K562 (cell line): ENCODE measurements around the gene PDE11A. TPM values are rescaled to one million over a fixed set of nuclear protein-coding genes. Genes with fewer than 3 reads are reported as not detected.

ENCODE experiments used
- ATAC-seq: fragments of 200-7000 bp; cut with Tn5 transposase; 3 replicates; pipeline ENCODE4 v1.9.1; 2020; ENCODE audit warnings: moderate library complexity
- BruUV-seq: library from RNA; stranded (reverse); fragments of 400-500 nt; replicated peaks from 2 replicates; lab custom pipeline; 2021; lab: Mats Ljungman, UMichigan
- CTCF ChIA-PET: fragments of 300-600 bp; formaldehyde crosslinking; extraction: SDS; loops from one replicate; lab custom pipeline; 2021; ENCODE audit warnings: low intra/inter-chr PET ratio; lab: Yijun Ruan, JAX
- POLR2A ChIA-PET: fragments of 300-600, 350-650 bp; sonication (Branson Sonifier 250); formaldehyde crosslinking; extraction: SDS; loops from one replicate; lab custom pipeline; 2021; ENCODE audit warnings: antibody characterized with exemption, inconsistent platforms; lab: Yijun Ruan, JAX
- DNase-seq, 4 experiments: peaks; one replicate each; pipeline versions ENCODE4 v3.0.0 to v3.0.0-alpha.2; 2011 to 2018; ENCODE audit warnings: low spot score in 3 of 4, mixed read lengths in 3 of 4; ENCODE audit errors: extremely low read depth in 1 of 4
- FAIRE-seq: peaks from 2 replicates; lab custom pipeline; 2011; peaks lifted over from hg19 to GRCh38; lab: Jason Lieb, UNC
- H2AFZ ChIP-seq: 2 replicates; pipeline ENCODE4 v1.6.0; 2011; ENCODE audit warnings: low read depth, low read length, control low read depth, inconsistent platforms
- H3K27ac ChIP-seq: fragments of 200-600 bp; 3 replicates; pipeline ENCODE4 v1.8.0; 2011; ENCODE audit warnings: low read depth, mild to moderate bottlenecking, control low read depth, inconsistent platforms, low read length, moderate library complexity, mixed read lengths; ENCODE audit errors: extremely low read depth
- H3K27me3 ChIP-seq, 2 experiments: fragments of 300-600 bp in 1 of 2; 2 replicates in 1 of 2; 3 replicates in 1 of 2; pipeline versions ENCODE4 v1.6.0 to v1.8.0; 2011; ENCODE audit warnings: inconsistent platforms in 2 of 2, low read length in 2 of 2, mild to moderate bottlenecking in 1 of 2, mixed read lengths in 1 of 2, moderate library complexity in 1 of 2; ENCODE audit not compliant: control insufficient read depth in 2 of 2, insufficient read depth in 2 of 2
- H3K36me3 ChIP-seq: fragments of 300-600 bp; 3 replicates; pipeline ENCODE4 v1.8.0; 2011; ENCODE audit warnings: mild to moderate bottlenecking, low read length, inconsistent platforms; ENCODE audit not compliant: control insufficient read depth, insufficient read depth
- H3K4me1 ChIP-seq, 2 experiments: fragments of 200-600 bp in 1 of 2; replicated peaks in 1 of 2; 2 replicates in 1 of 2; 3 replicates in 1 of 2; pipeline versions ENCODE4 v1.5.1 to v1.8.0; 2011; ENCODE audit warnings: inconsistent platforms in 2 of 2, low read length in 2 of 2, mild to moderate bottlenecking in 1 of 2, mixed read lengths in 1 of 2, moderate library complexity in 1 of 2; ENCODE audit not compliant: control insufficient read depth in 2 of 2, insufficient read depth in 2 of 2
- H3K4me2 ChIP-seq: 2 replicates; pipeline ENCODE4 v1.6.1; 2011; ENCODE audit warnings: low read length, control low read depth, inconsistent platforms, mixed read lengths; ENCODE audit not compliant: insufficient read depth
- H3K4me3 ChIP-seq: fragments of 200-600 bp; sonication (generic), shearing (Covaris generic); 2 replicates; pipeline ENCODE4 v1.5.1; 2016; ENCODE audit warnings: control low read depth, inconsistent platforms
- H3K79me2 ChIP-seq: fragments of 200-600 bp; 3 replicates; pipeline ENCODE4 v1.8.0; 2011; ENCODE audit warnings: low read length, inconsistent platforms; ENCODE audit not compliant: control insufficient read depth, insufficient read depth
- H3K9ac ChIP-seq, 2 experiments: 2 replicates each; pipeline versions ENCODE4 v1.6.0 to v1.6.1; 2011; ENCODE audit warnings: low read depth in 2 of 2, low read length in 2 of 2, control low read depth in 1 of 2, inconsistent platforms in 1 of 2, mild to moderate bottlenecking in 1 of 2, mixed read lengths in 1 of 2; ENCODE audit not compliant: insufficient read depth in 1 of 2
- H3K9me1 ChIP-seq: one replicate; pipeline ENCODE4 v1.6.0; 2011; ENCODE audit warnings: inconsistent platforms, mild to moderate bottlenecking, low read length, moderate library complexity; ENCODE audit not compliant: control insufficient read depth, insufficient read depth
- H3K9me3 ChIP-seq: replicated peaks from 2 replicates; pipeline ENCODE4 v1.5.1; 2011; ENCODE audit warnings: low read depth, low read length, inconsistent platforms; ENCODE audit not compliant: control insufficient read depth, insufficient read depth
- H4K20me1 ChIP-seq: replicated peaks from 2 replicates; pipeline ENCODE4 v1.6.1; 2011; ENCODE audit warnings: low read length, inconsistent platforms, mixed read lengths; ENCODE audit not compliant: control insufficient read depth, insufficient read depth
- DIDO1 ChIP-seq: fragments of 450-650 bp; IDR thresholded peaks from 2 replicates; pipeline ENCODE4 v1.6.1; 2016; ENCODE audit warnings: low read depth, missing biosample characterization, missing genetic modification characterization
- FOS ChIP-seq: IDR thresholded peaks from 3 replicates; pipeline ENCODE4 v1.6.1; 2011; ENCODE audit not compliant: insufficient read length; ENCODE audit errors: extremely low read depth
- HMG20B ChIP-seq: fragments of 250-450 bp; sonication (Bioruptor Pico); IDR thresholded peaks from 2 replicates; pipeline ENCODE4 v1.5.0; 2021; ENCODE audit warnings: mild to moderate bottlenecking
- MTA1 ChIP-seq: fragments of 450-650 bp; IDR thresholded peaks from 2 replicates; pipeline ENCODE4 v1.6.1; 2017; ENCODE audit warnings: borderline replicate concordance
- RFX1 ChIP-seq: fragments of 450-650 bp; IDR thresholded peaks from 2 replicates; pipeline ENCODE4 v1.6.1; 2016; ENCODE audit warnings: mild to moderate bottlenecking, moderate library complexity
- SAFB ChIP-seq: fragments of 200-400 bp; formaldehyde crosslinking; IDR thresholded peaks from 2 replicates; pipeline ENCODE4 v1.6.1; 2017; ENCODE audit warnings: low read depth, low read length, borderline replicate concordance
- SMARCA5 ChIP-seq: fragments of 450-650 bp; IDR thresholded peaks from 2 replicates; pipeline ENCODE4 v1.6.1; 2016
- TAF15 ChIP-seq: fragments of 200-400 bp; formaldehyde crosslinking; IDR thresholded peaks from 2 replicates; pipeline ENCODE4 v1.6.1; 2017; ENCODE audit warnings: mild to moderate bottlenecking, low read depth, low read length, moderate library complexity
- ZNF134 ChIP-seq: fragments of 250-450 bp; sonication (Bioruptor Pico); conservative IDR thresholded peaks from 2 replicates; pipeline ENCODE4 v1.4.0; 2020
- ZNF354B ChIP-seq: fragments of 250-450 bp; sonication (Bioruptor Pico); IDR thresholded peaks from 2 replicates; pipeline ENCODE4 v1.4.0; 2020
- ZNF583 ChIP-seq: fragments of 250-450 bp; sonication (Bioruptor Pico); IDR thresholded peaks from 2 replicates; pipeline ENCODE4 v1.4.0; 2020
- ZNF76 ChIP-seq: fragments of 250-450 bp; sonication (Bioruptor Pico); IDR thresholded peaks from 2 replicates; pipeline ENCODE4 v1.4.0; 2020; ENCODE audit warnings: mild to moderate bottlenecking, moderate library complexity, borderline replicate concordance
- WGBS: fragments of 100-300 bp; shearing (Covaris generic); methylation state at CpG from one replicate; pipeline ENCODE4 v1.1.6; 2016; ENCODE audit warnings: low coverage, mixed read lengths; ENCODE audit not compliant: insufficient coverage; ENCODE audit errors: missing lambda C conversion rate; 5-methylcytosine and 5-hydroxymethylcytosine counted together
- in situ Hi-C: fragments of 300-500 bp; cut with MboI; formaldehyde crosslinking; loops from 4 replicates; pipeline ENCODE4 v1.15.0; 2018; ENCODE audit warnings: inconsistent platforms, mixed read lengths
- intact Hi-C: fragments of 100-400 bp; cut with micrococcal nuclease; formaldehyde crosslinking; loops from 2 replicates; pipeline ENCODE4 v1.14.2; 2022
- polyA plus RNA-seq, 8 experiments: library from polyadenylated mRNA; depleted of rRNA in 4 of 8; stranded (reverse) in 5 of 8; unstranded in 3 of 8; fragments of >200 nt; fragmentation: Nextera tagmentation in 2 of 8; fragmentation: Illumina TruSeq in 1 of 8; extraction: Ambion mirVana in 2 of 8; extraction: Trizol in 1 of 8; gene quantifications; 2 replicates each; pipeline versions ENCODE4 v1.2.1 to v1.2.3, GENCODE V29; 2011 to 2014; ENCODE audit warnings: inconsistent platforms in 1 of 8, missing spikeins in 1 of 8
- total RNA-seq, 7 experiments: library from RNA; depleted of rRNA in 6 of 7; stranded (reverse); fragments of >200 nt in 6 of 7; fragmentation: Illumina TruSeq in 2 of 7; extraction: Trizol in 2 of 7; gene quantifications; 2 replicates each; pipeline versions ENCODE4 v1.2.1 to v1.2.3, GENCODE V29; 2011 to 2021; ENCODE audit warnings: low replicate concordance in 1 of 7
- TF ChIP-seq, protein P1 (sequence below): fragments of 250-450 bp; sonication (Bioruptor Pico); IDR thresholded peaks from 2 replicates; pipeline ENCODE4 v1.5.0; 2022; ENCODE audit warnings: mild to moderate bottlenecking
- TF ChIP-seq, protein P2 (sequence below), 2 experiments: IDR thresholded peaks; 2 replicates each; pipeline ENCODE4 v1.6.1; 2011; ENCODE audit warnings: borderline replicate concordance in 1 of 2, control low read depth in 1 of 2, low read depth in 1 of 2, low read length in 1 of 2, mild to moderate bottlenecking in 1 of 2, mixed read lengths in 1 of 2, moderate library complexity in 1 of 2; ENCODE audit not compliant: insufficient read depth in 1 of 2, insufficient read length in 1 of 2, poor library complexity in 1 of 2, severe bottlenecking in 1 of 2; ENCODE audit errors: extremely low read depth in 1 of 2
- TF ChIP-seq, protein P3 (sequence below): fragments of 250-450 bp; sonication (Bioruptor Pico); IDR thresholded peaks from 2 replicates; pipeline ENCODE4 v1.8.0; 2022; ENCODE audit warnings: inconsistent platforms
- TF ChIP-seq, protein P4 (sequence below): fragments of 450-650 bp; IDR thresholded peaks from 2 replicates; pipeline ENCODE4 v1.6.1; 2016; ENCODE audit warnings: missing biosample characterization, missing genetic modification characterization

PDE11A gene
- total and polyA plus RNA-seq, 9 of the 15 experiments (the other 6 are each of a cell fraction or from before 2014, with no cell fraction given), result 3.2 to 22.1 (median 5.7) TPM

DNA sequence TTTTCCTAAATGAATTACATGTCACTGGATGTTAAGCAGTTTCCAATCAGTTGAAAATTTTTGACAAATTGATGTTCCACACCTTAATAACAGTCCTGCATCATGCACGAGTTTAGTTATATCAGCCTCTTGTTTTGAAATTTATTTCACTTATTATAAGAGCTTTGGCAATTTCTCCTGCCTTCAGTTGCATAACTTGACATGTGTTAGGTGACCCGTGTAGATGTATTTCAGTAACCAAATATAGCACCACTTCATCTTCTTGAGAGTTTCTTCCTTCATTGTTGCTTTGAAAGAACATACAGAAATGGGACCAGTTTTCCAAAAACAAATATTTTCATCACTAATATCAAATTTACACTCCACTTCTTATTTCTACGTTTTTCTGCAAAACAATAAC lies 202.7 kb downstream of the PDE11A start (continued):
- TF ChIP-seq, protein P1, sequence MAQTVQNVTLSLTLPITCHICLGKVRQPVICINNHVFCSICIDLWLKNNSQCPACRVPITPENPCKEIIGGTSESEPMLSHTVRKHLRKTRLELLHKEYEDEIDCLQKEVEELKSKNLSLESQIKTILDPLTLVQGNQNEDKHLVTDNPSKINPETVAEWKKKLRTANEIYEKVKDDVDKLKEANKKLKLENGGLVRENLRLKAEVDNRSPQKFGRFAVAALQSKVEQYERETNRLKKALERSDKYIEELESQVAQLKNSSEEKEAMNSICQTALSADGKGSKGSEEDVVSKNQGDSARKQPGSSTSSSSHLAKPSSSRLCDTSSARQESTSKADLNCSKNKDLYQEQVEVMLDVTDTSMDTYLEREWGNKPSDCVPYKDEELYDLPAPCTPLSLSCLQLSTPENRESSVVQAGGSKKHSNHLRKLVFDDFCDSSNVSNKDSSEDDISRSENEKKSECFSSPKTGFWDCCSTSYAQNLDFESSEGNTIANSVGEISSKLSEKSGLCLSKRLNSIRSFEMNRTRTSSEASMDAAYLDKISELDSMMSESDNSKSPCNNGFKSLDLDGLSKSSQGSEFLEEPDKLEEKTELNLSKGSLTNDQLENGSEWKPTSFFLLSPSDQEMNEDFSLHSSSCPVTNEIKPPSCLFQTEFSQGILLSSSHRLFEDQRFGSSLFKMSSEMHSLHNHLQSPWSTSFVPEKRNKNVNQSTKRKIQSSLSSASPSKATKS, result no peak
- no peak for TF ChIP-seq ZNF354B (CRISPR knock-in tag)
- TF ChIP-seq, protein P2, sequence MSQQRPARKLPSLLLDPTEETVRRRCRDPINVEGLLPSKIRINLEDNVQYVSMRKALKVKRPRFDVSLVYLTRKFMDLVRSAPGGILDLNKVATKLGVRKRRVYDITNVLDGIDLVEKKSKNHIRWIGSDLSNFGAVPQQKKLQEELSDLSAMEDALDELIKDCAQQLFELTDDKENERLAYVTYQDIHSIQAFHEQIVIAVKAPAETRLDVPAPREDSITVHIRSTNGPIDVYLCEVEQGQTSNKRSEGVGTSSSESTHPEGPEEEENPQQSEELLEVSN (IDR thresholded peaks at IDR 0.05; ENCODE audit: borderline replicate concordance in 1 of 2, extremely low read depth in 1 of 2, insufficient read depth in 1 of 2, insufficient read length in 1 of 2, low read depth in 1 of 2, low read length in 1 of 2, poor library complexity in 1 of 2, severe bottlenecking in 1 of 2), result no peak

DNA sequence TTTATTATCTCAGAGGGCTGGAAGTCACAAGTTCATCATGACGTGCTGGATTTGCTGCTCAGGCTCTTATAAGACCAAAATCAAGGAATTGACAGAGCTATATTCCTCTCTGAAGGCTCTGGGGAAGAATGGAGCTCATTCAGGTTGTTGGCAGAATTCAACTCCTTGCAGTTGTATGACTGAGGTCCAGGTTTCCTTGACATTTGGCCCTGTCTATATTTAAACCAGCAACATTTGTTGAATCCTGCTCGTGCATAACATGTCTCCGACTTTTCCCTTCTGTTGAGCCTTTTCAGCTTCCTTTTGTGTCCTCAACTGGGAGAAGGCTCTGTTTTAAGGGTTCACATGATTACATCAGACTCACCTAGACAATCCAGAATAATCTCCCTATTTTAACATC lies 203.4 kb downstream of the PDE11A start:
- in situ Hi-C loops, result no loop called here
- Histone ChIP-seq H3K9me1 (no peaks in the 10 kb centered on the region), H3K9ac (no peak overlapping the region), H2AFZ (no peak overlapping the region), H3K4me3 (no peak overlapping the region), H3K27ac (no peak overlapping the region), H3K36me3 (no peaks in the 10 kb centered on the region), H4K20me1 (no peaks in the 10 kb centered on the region), H3K79me2 (no peaks in the 10 kb centered on the region), H3K4me1 (no peaks in the 10 kb centered on the region), H3K9me3 (no peaks in the 10 kb centered on the region), H3K4me2 (no peak overlapping the region), H3K27me3 (no peaks in the 10 kb centered on the region)
- ChIA-PET CTCF (no interaction called here), POLR2A (interaction anchor here (0.5 to 1.2 kb wide), 3 partner anchors 9 to 206 kb away, joined by 3 read pairs; no protein-coding TSS in a partner anchor)
- WGBS, result 0% methylated on average over 3 of the region's 3 CpGs
- ATAC-seq (no peak), FAIRE-seq (no peak), DNase-seq (no peak)
- intact Hi-C loops, result no loop called here
- no TSS peak for BruUV-seq
- no peak for TF ChIP-seq TAF15
- TF ChIP-seq ZNF76 (CRISPR knock-in tag), result no peak
- TF ChIP-seq MTA1, result no peak
- no peak for TF ChIP-seq SAFB
- TF ChIP-seq SMARCA5, result no peak
- no peak for TF ChIP-seq ZNF583 (CRISPR knock-in tag)
- no peak for TF ChIP-seq RFX1
- TF ChIP-seq DIDO1 (tag), result no peak
- TF ChIP-seq, protein P3, sequence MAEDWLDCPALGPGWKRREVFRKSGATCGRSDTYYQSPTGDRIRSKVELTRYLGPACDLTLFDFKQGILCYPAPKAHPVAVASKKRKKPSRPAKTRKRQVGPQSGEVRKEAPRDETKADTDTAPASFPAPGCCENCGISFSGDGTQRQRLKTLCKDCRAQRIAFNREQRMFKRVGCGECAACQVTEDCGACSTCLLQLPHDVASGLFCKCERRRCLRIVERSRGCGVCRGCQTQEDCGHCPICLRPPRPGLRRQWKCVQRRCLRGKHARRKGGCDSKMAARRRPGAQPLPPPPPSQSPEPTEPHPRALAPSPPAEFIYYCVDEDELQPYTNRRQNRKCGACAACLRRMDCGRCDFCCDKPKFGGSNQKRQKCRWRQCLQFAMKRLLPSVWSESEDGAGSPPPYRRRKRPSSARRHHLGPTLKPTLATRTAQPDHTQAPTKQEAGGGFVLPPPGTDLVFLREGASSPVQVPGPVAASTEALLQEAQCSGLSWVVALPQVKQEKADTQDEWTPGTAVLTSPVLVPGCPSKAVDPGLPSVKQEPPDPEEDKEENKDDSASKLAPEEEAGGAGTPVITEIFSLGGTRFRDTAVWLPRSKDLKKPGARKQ, result no peak
- TF ChIP-seq FOS, result no peak
- TF ChIP-seq HMG20B, result no peak
- TF ChIP-seq ZNF134, result no peak
- TF ChIP-seq, protein P4, sequence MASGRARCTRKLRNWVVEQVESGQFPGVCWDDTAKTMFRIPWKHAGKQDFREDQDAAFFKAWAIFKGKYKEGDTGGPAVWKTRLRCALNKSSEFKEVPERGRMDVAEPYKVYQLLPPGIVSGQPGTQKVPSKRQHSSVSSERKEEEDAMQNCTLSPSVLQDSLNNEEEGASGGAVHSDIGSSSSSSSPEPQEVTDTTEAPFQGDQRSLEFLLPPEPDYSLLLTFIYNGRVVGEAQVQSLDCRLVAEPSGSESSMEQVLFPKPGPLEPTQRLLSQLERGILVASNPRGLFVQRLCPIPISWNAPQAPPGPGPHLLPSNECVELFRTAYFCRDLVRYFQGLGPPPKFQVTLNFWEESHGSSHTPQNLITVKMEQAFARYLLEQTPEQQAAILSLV, result no peak
